Heart right ventricle (tissue), 16 donors: Measurements from ENCODE around the gene LOXL1. TPM values are rescaled to one million over a fixed set of nuclear protein-coding genes. Genes with fewer than 3 reads are reported as not detected.

Source experiments
- ATAC-seq, 8 donors: fragments of 200-7000 bp; cut with Tn5 transposase; one replicate each; pipeline ENCODE4 v1.9.1; 2020; ENCODE audit warnings: mild to moderate bottlenecking in 8 of 8, moderate library complexity in 8 of 8, moderate number of reproducible peaks in 1 of 8
- DNase-seq, 2 donors: peaks; one replicate each; pipeline ENCODE4 v3.0.0-alpha.2; 2020
- H3K27ac ChIP-seq, 10 donors: fragments of 200-600 bp; sonication (generic) in 2 of 10; one replicate each; pipeline versions ENCODE4 v1.5.0 to v1.8.0; 2020 to 2022; ENCODE audit warnings: mild to moderate bottlenecking in 3 of 10
- H3K27me3 ChIP-seq, 7 donors: fragments of 200-600 bp; one replicate each; pipeline ENCODE4 v1.8.0; 2021 to 2022; ENCODE audit warnings: mild to moderate bottlenecking in 2 of 7
- H3K36me3 ChIP-seq, 9 donors: fragments of 200-600 bp; sonication (generic) in 1 of 9; one replicate each; pipeline versions ENCODE4 v1.5.0 to v1.8.0; 2020 to 2022; ENCODE audit warnings: mild to moderate bottlenecking in 2 of 9
- H3K4me1 ChIP-seq, 9 donors: fragments of 200-600 bp; sonication (generic) in 1 of 9; one replicate each; pipeline versions ENCODE4 v1.5.0 to v1.8.0; 2020 to 2022; ENCODE audit warnings: mild to moderate bottlenecking in 4 of 9
- H3K4me3 ChIP-seq, 10 donors: fragments of 200-600 bp; sonication (generic) in 2 of 10; one replicate each; pipeline versions ENCODE4 v1.5.0 to v1.8.0; 2020 to 2022; ENCODE audit warnings: mild to moderate bottlenecking in 7 of 10, moderate library complexity in 2 of 10
- H3K9me3 ChIP-seq, 11 donors: fragments of 200-600 bp in 10 of 11; sonication (generic) in 2 of 11; one replicate each; pipeline versions ENCODE4 v1.5.0 to v1.8.0; 2013 to 2022; ENCODE audit warnings: mild to moderate bottlenecking in 2 of 11, control low read depth in 1 of 11, moderate library complexity in 1 of 11
- CTCF ChIP-seq, 9 donors: fragments of 200-600 bp; sonication (generic) in 2 of 9; IDR thresholded peaks; one replicate each; pipeline versions ENCODE4 v1.5.0 to v1.8.0; 2021 to 2022; ENCODE audit warnings: antibody characterized with exemption in 9 of 9, mild to moderate bottlenecking in 5 of 9, moderate library complexity in 1 of 9
- WGBS, 2 donors: extraction: QIAGEN DNeasy Blood & Tissue Kit; methylation state at CpG; one replicate each; pipeline ENCODE4 v1.1.7; 2013; ENCODE audit warnings: inconsistent platforms in 1 of 2; 5-methylcytosine and 5-hydroxymethylcytosine counted together
- intact Hi-C, 10 donors: fragments of 100-400 bp; cut with DNase I; formaldehyde crosslinking; loops; one replicate each; pipeline versions ENCODE4 v1.11.1 to v1.14.2; 2022
- polyA plus RNA-seq, 2 donors: library from polyadenylated mRNA; stranded (reverse); fragments of 200-250 nt; gene quantifications; one replicate each; pipeline ENCODE4 v1.2.3, GENCODE V29; 2013
- total RNA-seq, 10 donors: library from RNA; stranded (reverse); fragmentation: NEBNext Ultra II Directional in 3 of 10; extraction: Animal tissue kit (Norgen Biotek cat#: 25700) in 3 of 10; gene quantifications; one replicate each; pipeline versions ENCODE4 v1.2.1 to v1.2.4, GENCODE V29; 2021 to 2023
- donor health status: Arrhythmogenic right ventricular cardiomyopathy.
- donor health status: ischemic (EF 13 %, LVEDD 7.1; RV severe dilation, severe dysfunction).
- donor health status: healthy with polysubstance abuse.
- donor health status: DM: no; HTN: yes; CAD: no.
- donor health status: DM: no; HTN: no; CAD: no.
- donor health status: ischemic (EF 25% LVEDD 6.9; RV normal size, moderate dysfunction).
- donor health status: ischemic (EF 25% LVEDD 5.7; RV mildly dilated, moderate dysfunction).
- donor health status: healthy.
- donor health status: DM: yes; HTN: yes; CAD: no.
- donor health status: Ischemic cardiomyopathy.
- donor health status: ischemic (EF 35%, LVEDD 5.7; RV mildly dilated, moderate dysfunction).
- donor health status: nonischemic (EF 11% LVEDD 7.7; RV severe dilation, severe dysfunction).
- donor health status: DM: yes; HTN: yes; CAD: no.
- donor health status: PGD.
- donor health status: ischemic (EF 29% LVEDD 5.4; RV normal size, mild dysfunction).
- donor health status: nonischemic (EF 23%, LVEDD 6.1; RV moderate dilation, normal function).

The LOXL1 gene
- total and polyA plus RNA-seq, 12 donors: 11.2 to 66.6 (median 27.8) TPM

GRCh38 chr15:73882761-73883419, 43.4 kb upstream of the LOXL1 start:
- 91% methylated on average over 10 of the region's 10 CpGs for WGBS, 2 donors
- intact Hi-C loops: no loop called here
- Histone ChIP-seq H3K27me3 (peaks cover 0 to 5% (median 0%) of the 10 kb centered on the region in 7 donors), H3K4me3 (no peak overlapping the region), H3K4me1 (no peaks in the 10 kb centered on the region), H3K27ac (no peak overlapping the region), H3K9me3 (peaks cover 0 to 2% (median 0%) of the 10 kb centered on the region in 11 donors), H3K36me3 (no peaks in the 10 kb centered on the region)
- DNase-seq (no peak), ATAC-seq (no peak)
- TF ChIP-seq CTCF (IDR thresholded peaks at IDR 0.05): no peak

- no peak overlapping the region for H3K4me3 ChIP-seq
Observed at GRCh38 chr15:73884159-73884558, 42.1 kb upstream of the LOXL1 start.

GRCh38 chr15:73885954-73886700, 40.1 kb upstream of the LOXL1 start:
- H3K4me3 ChIP-seq: no peak overlapping the region
- H3K36me3 ChIP-seq: no peaks in the 10 kb centered on the region
- H3K27me3 ChIP-seq: no peaks in the 10 kb centered on the region
- intact Hi-C loops: no loop called here
- TF ChIP-seq CTCF (IDR thresholded peaks at IDR 0.05): no peak
- DNase-seq: no peak
- H3K4me1 ChIP-seq: peaks cover 0 to 5% (median 0%) of the 10 kb centered on the region in 9 donors
- ATAC-seq: no peak
- WGBS, 2 donors: 91% methylated on average over 9 of the region's 9 CpGs
- no peaks in the 10 kb centered on the region for H3K9me3 ChIP-seq
- H3K27ac ChIP-seq: no peak overlapping the region

More at GRCh38 chr15:73884159-73884558, 42.1 kb upstream of the LOXL1 start:
- no peaks in the 10 kb centered on the region for H3K9me3 ChIP-seq
- TF ChIP-seq CTCF (IDR thresholded peaks at IDR 0.05): no peak
- H3K36me3 ChIP-seq: no peaks in the 10 kb centered on the region
- H3K27me3 ChIP-seq: peaks cover 0 to 5% (median 0%) of the 10 kb centered on the region in 7 donors
- H3K4me1 ChIP-seq: peaks cover 0 to 2% (median 0%) of the 10 kb centered on the region in 9 donors
- H3K27ac ChIP-seq: no peak overlapping the region
- DNase-seq (no peak), ATAC-seq (no peak)
- 77 to 80% methylated on average over 3 of the region's 3 CpGs for WGBS, 2 donors
- intact Hi-C loops: no loop called here

- ATAC-seq (no peak), DNase-seq (no peak)
- intact Hi-C loops: no loop called here
- H3K9me3 ChIP-seq: peaks cover 0 to 3% (median 0%) of the 10 kb centered on the region in 11 donors
- peaks cover 0 to 5% (median 0%) of the 10 kb centered on the region in 9 donors for H3K4me1 ChIP-seq
- TF ChIP-seq CTCF (IDR thresholded peaks at IDR 0.05): no peak
- H3K4me3 ChIP-seq: no peak overlapping the region
- WGBS, 2 donors: 89 to 90% methylated on average over 5 of the region's 5 CpGs
- no peak overlapping the region for H3K27ac ChIP-seq
- H3K36me3 ChIP-seq: no peaks in the 10 kb centered on the region
- H3K27me3 ChIP-seq: no peaks in the 10 kb centered on the region
Observed at GRCh38 chr15:73886717-73887345, 39.4 kb upstream of the LOXL1 start.
